GM21723 (cell line): ENCODE measurements around the gene TTLL11.

ENCODE experiments used
- ATAC-seq: cut with Tn5 transposase; IDR thresholded peaks from one replicate; pipeline ENCODE4 v1.9.1; 2021; ENCODE audit warnings: mild to moderate bottlenecking, moderate library complexity; ENCODE audit not compliant: unreplicated experiment

The TTLL11 gene

GRCh38 chr9:121838746-121839669 is 254.1 kb downstream of the TTLL11 start:
- ATAC-seq = no peak

GRCh38 chr9:121837113-121837961 is 255.8 kb downstream of the TTLL11 start:
- ATAC-seq = no peak

DNA sequence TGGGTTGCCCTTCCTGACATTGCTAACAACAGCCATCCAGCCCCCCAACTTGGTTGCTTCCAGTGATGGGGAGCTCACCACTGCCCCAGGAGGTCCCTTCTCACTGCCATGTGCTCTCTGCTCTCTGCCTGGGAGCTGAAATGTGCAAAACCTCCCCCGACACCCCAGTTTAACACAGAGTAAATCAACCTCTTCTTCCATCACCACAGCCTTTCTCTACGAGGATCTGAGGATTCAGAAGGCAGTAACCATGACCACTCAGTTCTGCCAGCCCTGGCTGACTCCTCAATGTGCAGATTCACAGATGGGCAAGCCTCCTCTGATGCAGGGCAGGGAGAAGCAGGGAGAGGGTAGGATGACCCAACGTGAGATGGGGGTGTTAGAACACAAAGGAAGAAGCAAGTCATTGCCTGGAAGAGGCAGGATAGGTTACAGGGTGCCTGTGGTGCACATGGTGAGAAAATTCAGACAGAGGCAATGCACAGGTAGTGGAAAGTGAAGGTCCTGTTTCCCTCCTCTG is 256.7 kb downstream of the TTLL11 start:
- no peak for ATAC-seq

DNA sequence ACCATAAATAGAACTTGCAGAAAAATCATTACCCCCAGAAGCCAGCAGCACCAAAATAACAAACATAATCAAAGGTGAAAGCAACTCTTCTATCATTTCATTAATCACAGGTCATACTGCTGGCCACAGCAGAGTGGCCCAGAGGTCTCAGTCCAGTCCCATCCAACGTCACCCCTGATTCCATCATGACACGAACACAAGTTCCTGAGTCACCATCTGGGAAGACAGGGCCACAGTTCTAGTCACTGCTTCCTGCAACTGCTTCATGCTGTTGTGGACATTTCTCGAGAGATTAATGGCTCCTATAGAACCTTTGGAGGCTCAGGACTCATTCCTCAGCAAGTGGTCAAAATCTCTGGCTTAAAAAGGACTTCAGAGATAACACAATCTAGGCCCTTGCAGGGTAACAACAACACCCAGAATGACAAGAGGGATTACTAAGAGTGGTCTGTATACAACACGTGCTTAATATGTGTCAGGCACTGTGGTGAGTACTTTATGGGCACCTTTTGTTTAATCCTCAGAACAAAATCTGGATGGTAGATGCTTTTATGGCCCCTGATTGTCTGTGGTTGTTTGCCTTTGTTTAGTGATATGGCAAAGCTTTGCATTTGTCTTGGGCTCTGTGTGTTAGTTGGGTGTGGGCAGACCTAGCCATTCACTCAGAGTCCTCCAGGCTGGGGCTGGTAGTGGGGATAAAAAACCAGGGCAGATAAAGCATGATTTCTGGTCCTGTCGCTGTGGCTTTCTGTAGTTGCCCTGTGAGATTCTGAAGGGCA is 257.3 kb downstream of the TTLL11 start:
- no peak for ATAC-seq

GRCh38 chr9:121833061-121833460 is 260.0 kb downstream of the TTLL11 start:
- no peak for ATAC-seq

GRCh38 chr9:121831869-121832268 is 261.2 kb downstream of the TTLL11 start:
- no peak for ATAC-seq

DNA sequence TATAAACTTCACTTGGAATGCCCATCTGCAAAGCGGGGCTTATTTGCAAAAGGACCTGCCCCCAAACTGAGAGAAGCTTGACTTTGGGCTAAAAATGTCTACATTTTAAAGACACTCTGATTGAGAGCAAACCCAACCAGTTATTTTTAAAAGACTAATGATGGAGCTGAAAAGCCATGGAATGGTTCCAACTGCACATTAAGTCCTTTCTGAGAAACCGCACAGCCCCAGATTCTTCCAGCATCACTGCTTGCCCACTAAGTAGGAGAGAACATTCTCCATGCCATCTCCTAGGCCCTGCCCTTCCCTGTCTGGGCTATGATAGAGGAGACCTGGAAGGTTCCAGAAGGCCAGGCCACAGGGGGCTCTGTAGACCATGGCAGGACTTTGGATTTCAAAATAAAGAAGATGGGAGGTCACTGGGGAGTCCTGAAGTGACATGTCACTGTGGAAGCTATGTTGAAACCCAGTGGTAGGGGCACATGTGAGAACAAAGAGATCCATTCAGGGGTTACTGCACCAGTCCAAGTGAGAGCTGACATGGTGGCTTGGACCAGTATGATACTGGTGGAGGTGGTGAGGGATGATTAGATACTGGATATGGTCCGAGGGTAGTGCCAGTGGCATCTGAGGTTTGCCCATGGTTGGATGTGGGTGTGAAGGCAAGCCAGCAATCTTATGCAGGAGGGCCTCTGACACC is 262.5 kb downstream of the TTLL11 start:
- ATAC-seq = no peak

GRCh38 chr9:121827251-121827967 is 265.7 kb downstream of the TTLL11 start:
- ATAC-seq = no peak

DNA sequence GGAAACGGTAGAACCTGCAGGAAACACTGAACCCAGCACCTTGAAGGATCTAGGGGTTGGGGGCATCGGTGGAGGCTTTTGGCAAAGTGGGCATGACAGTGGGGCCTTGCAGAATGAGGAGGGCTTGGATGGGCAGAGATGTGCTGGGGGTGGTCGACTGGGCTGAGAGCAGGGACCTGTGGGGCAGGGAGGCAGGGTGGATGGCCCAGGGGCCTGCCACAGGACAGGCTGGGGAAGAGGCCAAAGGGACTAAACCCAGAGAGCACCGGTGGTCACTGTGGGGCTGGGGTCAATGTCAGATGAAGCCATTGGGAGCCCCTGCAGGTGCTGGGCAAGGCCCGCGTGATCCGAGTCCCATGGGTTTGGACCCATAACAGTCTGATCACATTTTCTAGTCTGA is 266.4 kb downstream of the TTLL11 start:
- ATAC-seq = no peak

- no peak for ATAC-seq
Measured at GRCh38 chr9:121825031-121825691, 267.9 kb downstream of the TTLL11 start.

DNA sequence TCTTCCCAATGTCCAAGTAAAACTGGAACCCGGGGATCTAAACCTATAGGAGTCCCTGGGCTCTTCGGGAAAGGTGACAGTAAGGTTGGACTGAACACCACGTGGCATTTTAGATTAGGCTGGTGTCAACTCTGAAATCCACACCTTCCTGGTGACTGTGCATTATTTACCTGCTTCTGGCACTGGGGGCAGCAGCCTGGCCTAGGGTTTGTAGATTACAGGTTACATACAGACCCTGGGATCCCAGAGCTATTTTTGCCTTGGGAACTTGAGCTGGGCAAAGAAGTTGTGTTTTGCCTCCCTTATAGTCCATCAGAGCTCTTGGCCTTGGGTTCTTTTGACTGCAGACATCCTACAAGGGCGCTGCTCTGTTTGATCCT is 268.5 kb downstream of the TTLL11 start:
- ATAC-seq = no peak

GRCh38 chr9:121823451-121824169 is 269.5 kb downstream of the TTLL11 start:
- no peak for ATAC-seq

- ATAC-seq = no peak
Measured at GRCh38 chr9:121822093-121823085, 270.7 kb downstream of the TTLL11 start.

- ATAC-seq = no peak
Measured at GRCh38 chr9:121821326-121821725, 271.8 kb downstream of the TTLL11 start.

DNA sequence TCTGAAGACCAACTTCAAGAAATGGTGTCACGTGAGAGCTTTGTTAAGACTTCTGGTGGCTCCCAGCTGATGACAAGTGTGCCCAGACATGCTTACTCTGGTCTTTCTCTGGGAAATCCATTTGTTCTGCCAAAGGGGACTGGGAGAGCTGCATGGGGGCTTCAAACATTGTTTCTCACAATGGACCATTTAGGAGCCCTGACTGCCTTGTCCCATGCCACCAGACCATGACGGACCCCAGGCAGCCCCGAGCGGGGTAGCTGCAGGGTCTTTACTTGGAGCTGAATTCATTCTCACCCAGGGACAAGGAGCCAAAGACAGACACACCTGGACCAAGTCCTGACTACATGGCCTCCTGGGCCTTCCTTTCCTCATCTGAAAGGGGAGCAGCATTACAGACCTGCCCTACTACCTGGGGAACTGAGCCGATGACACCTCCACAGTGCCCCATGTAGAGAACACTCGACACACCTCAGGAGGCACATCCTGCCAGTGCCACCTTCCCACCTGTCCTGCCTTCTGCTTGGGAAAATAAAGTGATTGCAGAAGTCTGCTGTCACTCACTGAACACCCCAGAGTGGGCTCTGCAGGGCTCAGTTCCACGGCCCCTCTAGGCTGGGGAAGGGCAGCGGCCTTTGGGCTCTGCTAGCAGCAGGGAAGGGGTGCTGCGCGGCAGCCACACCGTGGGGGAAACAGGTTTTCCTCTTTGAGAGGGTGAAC is 272.7 kb downstream of the TTLL11 start:
- no peak for ATAC-seq

DNA sequence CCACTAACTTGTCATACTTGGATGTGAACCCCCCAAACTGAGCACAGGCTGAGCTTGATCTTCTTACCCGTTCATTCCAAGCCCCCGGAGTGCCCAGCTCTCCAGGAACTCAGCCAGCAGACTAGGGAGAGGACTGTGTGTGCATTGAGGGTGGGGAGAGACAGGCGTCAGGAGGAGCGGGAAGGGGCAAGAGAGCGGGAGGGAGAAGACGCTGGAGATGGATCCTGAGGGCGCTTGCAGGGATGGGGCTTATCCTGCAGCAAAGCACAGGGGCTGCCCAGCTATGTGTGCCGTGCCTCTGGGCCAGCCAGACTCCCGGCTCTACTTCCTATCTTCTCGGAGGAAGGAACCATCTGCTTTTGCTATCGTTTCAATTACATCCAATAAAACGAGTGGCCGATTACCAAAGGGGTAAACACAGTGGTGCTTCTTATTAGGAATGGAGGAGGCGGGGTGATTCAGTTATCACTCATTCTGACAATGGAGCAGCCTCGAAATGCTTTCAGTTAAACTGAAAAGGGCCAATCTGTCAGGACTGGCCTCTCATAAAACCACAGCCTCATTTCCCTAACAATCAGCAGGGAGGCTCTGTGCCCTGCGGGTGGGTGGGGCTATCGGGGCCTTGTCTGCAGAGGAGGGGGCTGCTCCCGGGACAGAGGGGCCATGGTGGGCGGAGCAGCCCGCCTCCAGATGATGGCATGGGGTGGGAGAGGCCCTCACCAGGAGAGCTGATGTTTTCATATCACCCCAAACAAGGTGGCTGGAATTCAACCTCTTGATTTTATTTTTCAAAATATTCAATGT is 273.5 kb downstream of the TTLL11 start:
- ATAC-seq = no peak
